ENCODE data around the gene RRP1B.
"Not testable (repeated sequence)": the region's sequence is repeated elsewhere in the genome, so short reads cannot be mapped to it uniquely, and the experiment has no call there.

RRP1B gene

DNA sequence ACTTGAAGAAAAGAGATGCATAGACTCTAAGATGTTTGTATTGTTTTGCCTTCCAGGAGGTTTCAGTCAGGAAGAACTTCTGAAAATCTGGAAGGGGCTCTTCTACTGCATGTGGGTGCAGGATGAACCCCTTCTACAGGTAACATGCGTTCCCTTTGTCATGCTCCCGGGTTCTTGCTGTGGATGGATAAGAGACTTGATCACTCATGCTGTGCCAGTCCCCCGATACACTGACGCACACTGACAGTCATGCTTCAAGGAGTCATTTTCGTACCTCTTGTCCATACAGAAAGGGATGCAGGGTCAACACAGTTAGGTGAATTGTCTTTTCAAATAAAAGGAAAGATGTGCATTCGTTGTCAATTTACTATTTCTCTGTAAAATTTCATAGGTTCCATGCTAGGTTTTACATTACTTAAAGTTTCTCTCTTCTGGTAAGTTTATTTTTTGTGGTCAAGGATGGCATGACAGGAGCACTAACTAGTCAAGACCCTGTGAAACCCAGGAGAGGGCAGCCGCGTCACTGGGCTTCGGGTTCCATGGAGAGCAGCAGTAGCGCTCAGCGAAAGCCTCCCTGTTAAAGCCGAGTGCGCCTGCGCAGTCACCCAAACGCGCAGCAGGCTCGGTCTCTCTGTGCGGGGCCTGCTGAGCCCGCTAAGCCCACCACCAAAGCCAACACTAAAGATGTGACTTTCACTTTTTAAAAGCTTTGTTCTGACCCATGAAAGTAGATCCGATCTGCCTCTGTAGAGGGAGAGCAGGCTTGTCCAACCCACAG, 10.7 kb downstream of the RRP1B start:
- peaks cover 56% of the 10 kb centered on the region for H3K36me3 ChIP-seq (replicated peaks)
- DNase-seq (ENCODE audit: low spot score in 2 of 2) = no peak

DNA sequence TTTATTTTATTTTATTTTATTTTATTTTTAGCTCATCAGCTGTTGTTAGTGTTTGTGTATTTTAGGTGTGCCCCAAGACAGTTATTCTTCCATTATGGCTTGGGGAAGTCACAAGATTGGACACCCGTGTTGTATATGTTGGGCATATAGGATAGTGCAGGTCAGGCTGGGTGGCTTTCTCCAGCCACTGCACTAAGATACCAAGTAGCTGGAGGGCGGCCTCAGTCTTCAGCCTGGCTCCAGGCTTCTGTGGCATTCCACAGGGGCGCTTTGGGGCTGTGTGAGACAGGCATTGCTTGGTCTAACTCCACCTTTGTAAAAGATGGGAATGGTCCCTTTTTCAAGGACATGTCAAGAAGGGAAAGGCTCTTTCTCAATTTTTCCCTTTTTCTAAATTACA, 16.5 kb downstream of the RRP1B start:
- in situ Hi-C loops (cut with MboI; ENCODE audit: low sequenced_read_pairs) = no loop called here
- no peak for DNase-seq (ENCODE audit: low spot score in 2 of 2)
- Histone ChIP-seq H3K4me3 (no peak overlapping the region), H3K4me1 (no peaks in the 10 kb centered on the region), H3K9me3 (no peaks in the 10 kb centered on the region), H3K36me3 (replicated peaks) (peaks cover 83% of the 10 kb centered on the region), H3K27me3 (ENCODE audit: low read depth) (no peaks in the 10 kb centered on the region)

More for the DNA sequence above, 10.7 kb downstream of the RRP1B start:
- in situ Hi-C loops (cut with MboI; ENCODE audit: low sequenced_read_pairs) = no loop called here
- Histone ChIP-seq H3K27me3 (ENCODE audit: low read depth) (no peaks in the 10 kb centered on the region), H3K9me3 (no peaks in the 10 kb centered on the region), H3K4me1 (no peaks in the 10 kb centered on the region), H3K4me3 (no peak overlapping the region)

DNA sequence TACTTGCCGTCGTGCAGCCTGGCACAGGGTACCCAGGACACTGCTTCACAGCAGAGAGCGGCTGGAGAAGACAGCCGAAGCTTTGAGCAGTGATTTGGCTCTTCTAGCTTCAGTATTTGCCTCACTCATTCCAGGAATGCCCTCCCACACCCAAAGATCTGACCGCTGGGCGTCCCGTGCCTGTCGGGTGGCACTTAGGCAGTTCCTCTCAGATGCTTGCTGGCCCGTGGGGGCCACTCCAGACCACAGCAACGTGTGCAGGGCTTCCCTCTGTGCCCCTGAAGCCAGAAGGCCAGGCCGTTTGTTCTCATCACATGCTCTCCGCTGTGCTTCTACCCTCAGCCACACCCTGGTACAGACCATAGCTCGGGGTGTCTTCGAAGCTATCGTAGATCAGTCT, 17.0 kb downstream of the RRP1B start:
- Histone ChIP-seq H3K9me3 (no peaks in the 10 kb centered on the region), H3K27me3 (ENCODE audit: low read depth) (no peaks in the 10 kb centered on the region), H3K4me3 (no peak overlapping the region), H3K36me3 (replicated peaks) (peaks cover 85% of the 10 kb centered on the region), H3K4me1 (no peaks in the 10 kb centered on the region)
- DNase-seq (ENCODE audit: low spot score in 2 of 2) = no peak
- in situ Hi-C loops (cut with MboI; ENCODE audit: low sequenced_read_pairs) = no loop called here

DNA sequence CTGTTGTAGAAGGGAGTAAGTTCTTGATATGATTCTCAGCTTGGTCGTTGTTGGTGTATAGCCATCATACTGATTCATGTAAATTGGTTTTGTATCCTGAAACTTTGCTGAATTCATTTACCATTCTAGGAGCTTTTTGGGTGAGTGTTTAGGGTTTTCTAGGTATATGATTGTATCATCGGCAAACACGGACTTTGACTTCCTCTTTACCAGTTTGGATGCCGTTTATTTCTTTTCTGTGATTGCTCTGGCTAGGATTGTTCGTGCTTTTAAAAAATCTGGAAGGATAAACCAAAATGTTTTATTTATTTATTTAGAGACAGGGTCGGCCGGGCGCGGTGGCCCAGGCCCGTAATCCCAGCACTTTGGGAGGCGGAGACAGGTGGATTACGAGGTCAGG, 20.6 kb downstream of the RRP1B start:
- Histone ChIP-seq H3K4me3 (no peak overlapping the region), H3K9me3 (no peaks in the 10 kb centered on the region), H3K4me1 (no peaks in the 10 kb centered on the region), H3K27me3 (ENCODE audit: low read depth) (no peaks in the 10 kb centered on the region), H3K36me3 (replicated peaks) (peaks cover 89% of the 10 kb centered on the region)
- no peak for DNase-seq (ENCODE audit: low spot score in 2 of 2)
- in situ Hi-C loops (cut with MboI; ENCODE audit: low sequenced_read_pairs) = no loop called here

- H3K27me3 ChIP-seq (ENCODE audit: low read depth); H3K4me3 ChIP-seq; DNase-seq (ENCODE audit: low spot score in 2 of 2); in situ Hi-C loops (cut with MboI; ENCODE audit: low sequenced_read_pairs); H3K9me3 ChIP-seq; H3K4me1 ChIP-seq: not testable (repeated sequence)
- peaks cover 89% of the 10 kb centered on the region for H3K36me3 ChIP-seq (replicated peaks)
These were observed 21.1 kb downstream of the RRP1B start for GRCh38 chr21:43680421-43680820.

GRCh38 chr21:43681650-43682049, 22.3 kb downstream of the RRP1B start:
- Histone ChIP-seq H3K9me3 (no peaks in the 10 kb centered on the region), H3K4me3 (no peak overlapping the region), H3K4me1 (no peaks in the 10 kb centered on the region), H3K27me3 (ENCODE audit: low read depth) (no peaks in the 10 kb centered on the region), H3K36me3 (replicated peaks) (peaks cover 90% of the 10 kb centered on the region)
- in situ Hi-C loops (cut with MboI; ENCODE audit: low sequenced_read_pairs) = no loop called here
- no peak for DNase-seq (ENCODE audit: low spot score in 2 of 2)

DNA sequence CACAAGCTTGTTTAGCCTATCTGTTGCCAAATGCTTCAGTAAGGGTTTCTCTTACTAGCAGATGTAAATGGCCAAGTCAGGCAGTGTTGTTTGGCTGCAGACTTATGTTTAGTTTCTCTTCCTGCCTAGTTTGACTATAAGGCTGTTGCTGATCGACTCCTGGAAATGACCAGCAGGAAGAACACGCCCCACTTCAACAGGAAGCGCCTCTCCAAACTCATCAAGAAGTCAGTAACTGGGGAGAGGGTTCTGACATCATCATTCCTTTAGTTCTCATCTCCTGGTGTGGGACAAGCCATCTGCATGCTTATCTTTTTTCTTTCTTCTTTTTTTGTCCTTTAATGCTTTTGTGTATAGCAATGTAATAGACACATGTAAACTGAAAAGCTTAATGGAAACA, 25.1 kb downstream of the RRP1B start:
- Histone ChIP-seq H3K27me3 (ENCODE audit: low read depth) (no peaks in the 10 kb centered on the region), H3K4me3 (no peak overlapping the region), H3K9me3 (no peaks in the 10 kb centered on the region), H3K36me3 (replicated peaks) (peaks cover 93% of the 10 kb centered on the region), H3K4me1 (no peaks in the 10 kb centered on the region)
- in situ Hi-C loops (cut with MboI; ENCODE audit: low sequenced_read_pairs) = no loop called here
- DNase-seq (ENCODE audit: low spot score in 2 of 2) = no peak

DNA sequence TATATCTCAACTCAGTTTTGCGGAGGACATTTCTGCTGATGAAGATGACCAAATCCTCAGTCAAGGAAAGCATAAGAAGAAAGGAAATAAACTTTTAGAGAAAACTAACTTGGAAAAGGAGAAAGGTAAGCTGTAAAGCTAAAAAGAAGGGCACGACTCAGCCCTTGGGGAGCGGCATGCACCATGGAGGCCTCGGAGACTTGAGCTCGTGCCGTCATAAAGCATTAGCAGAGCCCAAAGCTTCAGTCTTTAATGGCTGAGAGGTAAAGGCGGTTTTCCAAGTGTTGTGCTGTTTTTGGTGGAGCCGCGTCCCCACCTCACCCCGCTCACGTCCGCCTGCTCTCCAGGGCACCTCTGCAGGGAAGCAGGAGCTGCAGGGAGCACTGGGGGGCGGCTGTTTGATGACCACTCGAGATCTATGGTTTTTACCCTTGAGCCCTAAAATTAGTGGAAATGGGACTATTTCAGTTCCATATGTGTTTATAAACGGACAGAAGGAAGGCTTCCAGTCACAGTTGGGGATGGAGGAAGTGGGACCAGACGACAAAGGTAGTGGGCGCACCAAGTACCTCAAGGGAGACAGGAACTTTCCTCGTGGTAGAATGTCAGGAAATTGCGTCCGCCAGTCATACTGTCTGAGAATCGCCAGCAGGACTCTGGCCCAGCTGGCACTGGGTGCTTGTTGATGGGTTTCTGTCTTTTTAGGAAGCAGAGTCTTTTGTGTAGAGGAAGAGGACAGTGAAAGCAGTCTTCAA, 27.6 kb downstream of the RRP1B start:
- in situ Hi-C loops (cut with MboI; ENCODE audit: low sequenced_read_pairs) = no loop called here
- peaks cover 93% of the 10 kb centered on the region for H3K36me3 ChIP-seq (replicated peaks)

DNA sequence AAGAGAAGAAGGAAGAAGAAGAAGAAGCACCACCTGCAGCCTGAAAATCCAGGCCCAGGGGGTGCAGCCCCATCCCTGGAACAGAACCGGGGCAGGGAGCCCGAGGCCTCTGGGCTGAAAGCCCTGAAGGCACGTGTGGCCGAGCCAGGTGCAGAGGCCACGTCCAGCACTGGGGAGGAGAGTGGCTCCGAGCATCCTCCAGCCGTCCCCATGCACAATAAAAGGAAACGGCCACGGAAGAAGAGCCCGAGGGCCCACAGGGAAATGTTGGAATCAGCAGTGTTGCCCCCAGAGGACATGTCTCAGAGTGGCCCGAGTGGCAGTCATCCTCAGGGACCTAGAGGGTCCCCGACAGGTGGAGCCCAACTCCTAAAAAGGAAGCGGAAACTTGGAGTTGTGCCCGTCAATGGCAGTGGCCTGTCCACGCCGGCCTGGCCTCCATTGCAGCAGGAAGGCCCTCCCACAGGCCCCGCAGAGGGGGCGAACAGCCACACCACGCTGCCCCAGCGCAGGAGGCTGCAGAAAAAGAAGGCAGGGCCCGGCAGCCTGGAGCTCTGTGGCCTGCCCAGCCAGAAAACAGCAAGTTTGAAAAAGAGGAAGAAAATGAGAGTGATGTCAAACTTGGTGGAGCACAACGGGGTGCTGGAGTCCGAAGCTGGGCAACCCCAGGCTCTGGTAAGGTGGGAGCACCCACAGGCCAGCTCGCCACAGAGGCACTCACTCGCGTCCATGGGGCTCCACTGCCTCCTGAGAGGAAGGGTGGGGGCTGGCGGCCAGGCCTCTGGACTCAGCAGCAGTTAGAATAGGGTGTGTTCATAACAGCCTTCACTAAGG, 28.4 kb downstream of the RRP1B start:
- H3K9me3 ChIP-seq = no peaks in the 10 kb centered on the region
- no peaks in the 10 kb centered on the region for H3K27me3 ChIP-seq (ENCODE audit: low read depth)
- H3K4me1 ChIP-seq = no peaks in the 10 kb centered on the region
- in situ Hi-C loops (cut with MboI; ENCODE audit: low sequenced_read_pairs) = no loop called here
- no peak overlapping the region for H3K4me3 ChIP-seq
- DNase-seq (ENCODE audit: low spot score in 2 of 2) = no peak
- peaks cover 93% of the 10 kb centered on the region for H3K36me3 ChIP-seq (replicated peaks)

More for the DNA sequence above, 27.6 kb downstream of the RRP1B start:
- no peak for DNase-seq (ENCODE audit: low spot score in 2 of 2)
- H3K9me3 ChIP-seq = no peaks in the 10 kb centered on the region
- no peaks in the 10 kb centered on the region for H3K4me1 ChIP-seq
- no peak overlapping the region for H3K4me3 ChIP-seq
- H3K27me3 ChIP-seq (ENCODE audit: low read depth) = no peaks in the 10 kb centered on the region

DNA sequence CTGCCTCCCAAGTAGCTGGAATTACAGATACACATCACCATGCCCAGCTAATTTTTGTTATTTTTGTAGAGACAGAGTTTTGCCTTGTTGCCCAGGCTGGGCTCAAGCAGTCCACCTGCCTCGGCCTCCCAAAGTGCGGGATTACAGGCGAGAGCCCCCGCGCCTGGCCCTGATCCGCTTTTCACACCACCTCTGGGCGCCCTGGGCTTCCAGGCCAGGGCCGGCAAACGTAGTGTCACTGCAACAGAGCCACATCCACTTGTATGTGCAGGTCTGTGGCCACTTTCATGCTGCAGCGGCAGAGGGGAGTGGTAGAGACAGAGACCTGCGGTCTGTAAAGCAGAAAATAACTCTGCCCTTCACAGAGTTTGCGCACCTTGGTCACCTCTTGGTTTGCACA, 29.5 kb downstream of the RRP1B start:
- Histone ChIP-seq H3K36me3 (replicated peaks) (peaks cover 93% of the 10 kb centered on the region), H3K4me1 (no peaks in the 10 kb centered on the region)

DNA sequence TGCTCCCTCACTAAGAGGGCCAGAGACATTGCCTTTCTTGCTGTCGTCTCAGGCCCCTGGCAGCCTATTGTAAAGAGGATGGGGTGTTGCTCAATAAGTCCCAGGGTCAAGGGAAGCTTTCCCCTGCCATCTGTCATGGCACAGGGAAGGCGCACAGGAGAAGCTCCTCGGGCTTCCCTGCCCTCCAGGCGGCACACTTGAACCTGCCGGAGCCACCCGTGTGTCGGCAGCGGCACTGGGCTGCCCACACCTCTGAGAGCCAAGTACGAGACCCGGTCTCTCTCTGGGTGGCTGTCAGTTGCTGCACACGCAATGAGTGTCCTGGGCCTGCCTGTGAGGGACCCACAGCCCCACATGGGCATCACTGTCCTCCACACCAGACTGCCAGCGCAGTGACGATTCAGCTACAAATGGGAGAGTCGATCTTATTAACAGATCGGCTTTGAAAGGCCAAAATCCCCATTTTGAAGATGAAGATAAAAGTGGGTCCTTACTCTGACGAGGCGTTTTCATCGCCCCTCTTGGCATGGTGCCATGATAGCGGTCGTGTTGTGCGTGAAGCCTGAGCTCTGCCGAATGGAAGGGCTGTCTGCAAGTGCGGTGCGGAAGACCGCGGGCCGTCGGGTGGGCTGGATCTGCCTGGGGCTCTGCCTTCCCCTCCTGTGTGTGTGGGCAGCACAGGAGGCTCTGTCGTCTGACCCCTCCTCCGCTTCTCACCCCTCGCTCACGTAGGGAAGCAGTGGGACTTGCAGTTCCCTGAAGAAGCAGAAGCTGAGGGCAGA, 30.4 kb downstream of the RRP1B start:
- H3K4me1 ChIP-seq = no peaks in the 10 kb centered on the region
- in situ Hi-C loops (cut with MboI; ENCODE audit: low sequenced_read_pairs) = no loop called here
- H3K9me3 ChIP-seq = no peaks in the 10 kb centered on the region
- no peak overlapping the region for H3K4me3 ChIP-seq
- DNase-seq (ENCODE audit: low spot score in 2 of 2) = no peak
- H3K36me3 ChIP-seq (replicated peaks) = peaks cover 94% of the 10 kb centered on the region
- H3K27me3 ChIP-seq (ENCODE audit: low read depth) = no peaks in the 10 kb centered on the region

More for the DNA sequence above, 29.5 kb downstream of the RRP1B start:
- no peak for DNase-seq (ENCODE audit: low spot score in 2 of 2)
- no peaks in the 10 kb centered on the region for H3K27me3 ChIP-seq (ENCODE audit: low read depth)
- no peaks in the 10 kb centered on the region for H3K9me3 ChIP-seq
- in situ Hi-C loops (cut with MboI; ENCODE audit: low sequenced_read_pairs) = no loop called here
- H3K4me3 ChIP-seq = no peak overlapping the region

DNA sequence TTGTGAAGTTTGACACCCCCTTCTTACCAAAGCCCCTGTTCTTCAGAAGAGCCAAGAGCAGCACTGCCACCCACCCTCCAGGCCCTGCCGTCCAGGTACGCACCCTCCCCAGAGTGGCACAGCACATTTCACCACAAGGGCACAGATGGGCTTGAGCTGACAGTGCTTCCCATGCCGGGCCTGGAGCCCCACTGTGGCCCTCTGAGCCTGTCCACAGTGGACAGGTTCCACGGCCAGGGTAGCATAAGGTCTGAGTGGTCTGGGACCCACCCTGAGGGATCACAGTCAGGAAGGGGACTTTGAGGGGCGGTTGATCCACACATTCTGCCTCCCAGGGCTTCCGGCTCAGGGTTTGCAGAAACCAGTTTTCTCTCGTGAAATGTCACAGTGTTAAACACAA, 31.0 kb downstream of the RRP1B start:
- no peaks in the 10 kb centered on the region for H3K9me3 ChIP-seq
- peaks cover 94% of the 10 kb centered on the region for H3K36me3 ChIP-seq (replicated peaks)

GRCh38 chr21:43691086-43691795, 31.9 kb downstream of the RRP1B start:
- H3K36me3 ChIP-seq (replicated peaks) = peaks cover 95% of the 10 kb centered on the region
- no peaks in the 10 kb centered on the region for H3K27me3 ChIP-seq (ENCODE audit: low read depth)
- H3K9me3 ChIP-seq = no peaks in the 10 kb centered on the region
- no peaks in the 10 kb centered on the region for H3K4me1 ChIP-seq
- in situ Hi-C loops (cut with MboI; ENCODE audit: low sequenced_read_pairs) = no loop called here
- H3K4me3 ChIP-seq = no peak overlapping the region
- DNase-seq (ENCODE audit: low spot score in 2 of 2) = no peak

More for the DNA sequence above, 31.0 kb downstream of the RRP1B start:
- H3K4me3 ChIP-seq = no peak overlapping the region
- no peaks in the 10 kb centered on the region for H3K27me3 ChIP-seq (ENCODE audit: low read depth)
- in situ Hi-C loops (cut with MboI; ENCODE audit: low sequenced_read_pairs) = no loop called here
- DNase-seq (ENCODE audit: low spot score in 2 of 2) = no peak
- H3K4me1 ChIP-seq = no peaks in the 10 kb centered on the region

Data from HAP-1 (cell line).